ENCODE measurements around the gene PTH.

Gene PTH

DNA sequence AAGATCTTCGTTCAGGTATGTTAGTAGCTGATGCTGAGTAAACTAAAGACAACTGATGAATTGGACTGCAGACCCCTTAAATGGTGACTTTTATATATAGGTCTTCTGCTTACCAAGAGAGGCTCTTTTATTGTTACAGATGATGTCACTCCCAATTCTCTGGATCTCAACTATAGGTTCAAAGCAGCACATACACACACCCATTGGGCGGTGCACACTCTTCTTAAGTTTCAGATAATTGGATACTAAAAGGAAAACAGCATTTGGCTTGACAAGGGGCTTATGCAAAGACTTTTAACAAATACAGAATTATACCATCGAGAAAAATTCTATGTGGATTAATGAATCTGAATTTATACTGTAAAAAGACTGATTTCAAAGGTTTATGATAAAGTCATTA, at the start of gene PTH:
PTH (minus strand) TSS at position 69 of the 400 bp plus-strand sequence. CDS start 3,142 bp downstream, outside the sequence.
- DNase-seq (ENCODE audit: low read depth) = no peak

DNA sequence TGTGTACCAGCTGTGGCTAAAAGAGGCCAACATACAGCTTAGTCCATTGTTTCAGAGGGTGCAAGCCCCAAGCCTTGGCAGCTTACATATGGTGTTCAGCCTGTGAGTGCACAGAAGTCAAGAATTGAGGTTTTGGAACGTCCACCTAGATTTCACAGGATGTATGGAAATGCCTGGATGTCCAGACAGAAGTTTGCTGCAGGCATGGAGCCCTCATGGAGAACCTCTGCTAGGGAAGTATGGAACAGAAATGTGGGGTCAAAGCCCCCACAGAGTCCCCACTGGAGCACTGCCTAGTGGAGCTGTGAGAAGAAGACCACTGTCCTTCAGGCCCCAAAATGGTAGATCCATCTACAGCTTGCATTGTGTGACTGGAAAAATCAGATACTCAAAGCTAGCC, 42.2 kb upstream of the PTH start:
- no peak for DNase-seq (ENCODE audit: low read depth)

DNA sequence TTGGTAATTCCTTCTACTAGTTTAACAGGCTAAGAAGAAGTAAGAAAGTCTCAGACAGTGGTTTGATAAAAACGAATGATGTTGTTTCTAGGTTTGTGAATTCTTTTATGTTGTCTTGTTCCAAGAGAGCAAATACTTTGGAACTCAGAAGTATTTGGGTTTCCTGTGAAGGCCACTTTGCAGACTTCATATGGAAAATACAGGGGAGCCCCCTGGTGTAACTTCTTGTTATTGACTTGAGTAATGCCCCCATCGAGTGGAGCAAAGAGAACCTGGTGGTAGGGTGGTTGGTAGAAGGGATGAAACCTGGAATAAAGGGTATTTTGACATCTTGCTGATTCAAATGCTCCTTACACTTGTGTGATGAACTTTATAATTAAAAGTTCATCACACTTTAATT, 40.0 kb upstream of the PTH start:
- peak; percentile 7 for DNase-seq (ENCODE audit: low read depth)

DNA sequence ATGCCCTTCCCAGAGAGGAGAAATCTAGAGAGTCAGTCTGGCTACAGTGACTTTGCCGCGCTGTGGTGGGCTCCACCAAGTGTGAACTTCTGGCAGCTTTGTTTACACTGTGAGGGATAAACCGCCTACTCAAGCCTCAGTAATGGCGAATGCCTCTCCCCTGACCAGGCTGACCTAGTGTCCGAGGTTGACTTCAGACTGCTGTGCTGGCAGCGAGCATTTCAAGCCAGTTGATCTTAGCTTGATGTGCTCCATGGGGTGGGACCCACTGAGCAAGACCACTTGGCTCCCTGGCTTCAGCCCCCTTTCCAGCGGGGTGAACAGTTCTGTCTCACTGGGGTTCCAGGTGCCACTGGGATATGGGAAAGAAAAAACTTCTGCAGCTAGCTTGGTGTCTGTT, 38.6 kb upstream of the PTH start:
- DNase-seq (ENCODE audit: low read depth) = no peak

- no peak for DNase-seq (ENCODE audit: low read depth)
Measured at GRCh38 chr11:13525257-13525656, 29.5 kb upstream of the PTH start.

GRCh38 chr11:13503393-13503792, 7.6 kb upstream of the PTH start:
- DNase-seq (ENCODE audit: low read depth) = no peak

- DNase-seq (ENCODE audit: low read depth) = no peak
Measured at GRCh38 chr11:13502492-13502891, 6.7 kb upstream of the PTH start.

GRCh38 chr11:13494051-13494450, 1.7 kb downstream of the PTH start:
- DNase-seq (ENCODE audit: low read depth) = no peak

DNA sequence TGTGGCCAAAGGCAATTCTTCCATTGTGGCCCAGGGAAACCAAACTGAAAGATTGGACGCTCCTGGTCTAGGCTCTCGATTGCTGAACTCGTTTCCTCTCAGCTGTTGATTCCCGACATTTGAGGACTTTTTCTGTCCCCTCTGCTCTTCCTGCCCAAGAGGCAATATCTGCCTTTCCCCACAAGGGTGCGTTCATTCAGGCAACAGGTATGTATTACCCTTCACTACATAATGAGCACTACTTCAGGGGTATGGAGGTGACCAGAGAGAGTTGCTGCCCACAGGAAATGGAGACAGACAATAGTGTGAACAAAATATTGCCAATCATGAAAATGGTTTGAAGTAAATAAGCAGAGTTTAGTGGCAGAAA, 8.2 kb downstream of the PTH start:
- DNase-seq (ENCODE audit: low read depth) = no peak

DNA sequence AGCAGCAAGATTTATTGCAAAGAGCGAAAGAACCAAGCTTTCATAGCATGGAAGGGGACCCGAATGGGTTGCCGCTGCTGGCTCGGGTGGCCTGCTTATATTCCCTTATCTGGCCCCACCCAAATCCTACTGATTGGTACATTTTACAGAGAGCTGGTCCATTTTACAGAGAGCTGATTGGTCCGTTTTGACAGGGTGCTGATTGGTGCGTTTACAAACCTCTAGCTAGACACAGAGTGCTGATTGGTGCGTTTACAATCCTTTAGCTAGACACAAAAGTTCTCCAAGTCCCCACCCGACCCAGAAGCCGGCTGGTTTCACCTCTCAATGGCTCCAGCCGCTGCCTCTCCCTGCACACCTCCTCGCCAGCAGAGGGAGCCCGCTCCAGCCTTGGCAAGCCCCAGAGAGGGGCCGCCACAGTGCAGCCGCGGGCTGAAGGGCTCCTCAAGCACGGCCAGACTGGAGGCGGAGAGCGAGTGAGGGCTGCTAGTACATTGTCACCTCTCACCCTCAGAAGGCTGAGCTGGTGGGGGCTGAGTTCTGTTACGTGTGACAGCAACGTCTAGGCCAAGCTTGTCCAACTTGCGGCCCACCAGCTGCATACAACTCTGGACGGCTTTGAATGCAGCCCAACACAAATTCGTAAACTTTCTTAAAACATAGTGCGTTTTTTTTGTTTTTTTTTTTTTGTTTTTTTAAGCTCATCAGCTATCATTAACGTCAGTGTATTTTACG, 8.7 kb downstream of the PTH start:
- no peak for DNase-seq (ENCODE audit: low read depth)

GRCh38 chr11:13480198-13480597, 15.6 kb downstream of the PTH start:
- no peak for DNase-seq (ENCODE audit: low read depth)

- DNase-seq (ENCODE audit: low read depth) = no peak
Measured at GRCh38 chr11:13479688-13480087, 16.1 kb downstream of the PTH start.

DNA sequence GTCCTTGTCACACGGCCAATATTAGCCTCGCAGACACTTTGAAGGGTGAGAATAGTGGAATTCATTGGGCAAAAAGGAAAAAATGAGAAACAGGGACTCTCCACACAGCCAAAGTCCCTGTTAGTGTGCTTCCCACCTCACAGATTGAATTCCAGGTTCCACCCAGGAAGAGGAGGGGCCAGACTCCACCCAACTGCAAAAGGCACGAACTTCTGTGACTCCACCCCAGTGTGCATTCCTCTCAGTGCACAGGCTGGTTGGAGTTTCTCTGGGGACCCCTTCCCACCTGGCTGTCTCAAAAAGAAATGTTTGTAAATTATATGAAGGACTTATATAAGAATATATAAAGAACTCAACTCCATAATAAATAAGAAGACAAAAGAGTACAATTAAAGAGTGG, 20.7 kb downstream of the PTH start:
- no peak for DNase-seq (ENCODE audit: low read depth)

DNA sequence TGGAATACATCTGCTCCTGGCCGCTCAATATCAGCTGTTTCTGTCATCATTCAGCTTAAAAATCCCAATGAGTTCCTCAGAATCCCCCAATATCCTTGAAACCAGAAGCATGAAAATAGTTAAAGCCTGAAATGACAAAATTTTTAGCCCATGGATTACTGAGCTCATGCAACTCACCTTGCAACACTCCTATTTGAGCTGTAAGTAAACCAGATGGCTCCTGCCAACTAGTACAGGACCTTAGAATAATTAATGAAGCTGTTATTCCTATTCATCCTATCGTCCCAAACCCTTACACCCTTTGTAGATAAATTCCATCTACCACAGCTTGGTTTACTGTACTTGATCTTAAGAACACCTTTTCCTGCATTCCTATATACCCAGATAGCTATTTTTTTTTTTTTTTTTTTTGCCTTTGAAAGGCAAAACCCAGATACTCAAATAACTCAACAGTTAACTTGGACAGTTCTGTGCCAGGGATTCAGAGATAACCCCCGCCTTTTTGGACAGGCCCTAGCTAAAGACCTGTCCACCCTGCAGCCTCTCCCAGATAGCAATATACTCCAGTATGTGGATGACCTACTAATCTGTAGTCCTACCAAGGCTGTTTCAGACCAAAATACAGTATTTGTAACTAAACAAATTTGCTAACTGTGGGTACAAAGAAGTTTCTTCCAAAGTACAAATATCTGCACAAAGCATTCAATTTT, 22.6 kb downstream of the PTH start:
- no peak for DNase-seq (ENCODE audit: low read depth)

DNA sequence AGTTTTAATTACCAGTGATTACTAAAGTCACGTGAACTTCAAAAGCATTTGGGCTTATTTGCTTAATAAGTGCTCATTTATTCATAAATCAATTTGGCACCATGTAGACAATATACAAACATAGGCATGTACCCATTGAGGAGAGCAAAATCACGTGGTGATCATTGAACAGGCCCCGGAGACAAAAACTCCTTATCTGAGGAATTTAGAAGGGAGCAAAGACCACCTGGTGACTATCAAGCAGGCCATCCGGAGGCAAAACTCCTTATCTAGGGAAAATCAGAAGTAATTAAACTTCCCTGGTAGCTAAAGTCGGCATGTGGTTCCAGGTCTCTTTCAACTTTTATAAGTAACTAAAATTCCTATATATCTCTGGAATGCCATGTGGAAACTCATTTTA, 27.0 kb downstream of the PTH start:
- no peak for DNase-seq (ENCODE audit: low read depth)

- no peak for DNase-seq (ENCODE audit: low read depth)
Measured at GRCh38 chr11:13465909-13466371, 29.9 kb downstream of the PTH start.

DNA sequence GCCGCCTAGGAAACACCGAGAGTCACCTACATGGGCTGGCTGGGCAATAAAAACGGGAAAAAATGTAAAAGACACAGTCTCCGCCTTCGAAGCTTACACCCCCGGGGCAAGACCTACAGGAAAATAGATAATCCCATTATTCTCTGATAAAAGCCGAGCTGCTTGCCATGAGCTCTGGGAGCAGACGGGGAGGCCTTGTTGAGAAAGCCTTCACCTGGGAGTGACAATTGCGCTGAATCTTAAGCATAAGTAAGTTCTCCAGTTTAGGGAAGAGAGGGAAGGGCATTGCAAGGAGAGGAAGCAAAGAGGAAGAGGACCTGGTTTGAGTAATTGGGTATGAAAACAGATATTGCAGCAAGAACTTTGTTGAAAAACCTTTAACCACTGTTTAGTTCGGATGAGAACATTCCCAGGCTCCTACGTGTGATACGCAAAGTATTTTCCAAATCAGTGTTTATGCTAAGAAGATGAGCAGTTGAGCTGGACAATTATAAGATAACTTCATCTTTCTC, 32.0 kb downstream of the PTH start:
- no peak for DNase-seq (ENCODE audit: low read depth)

DNA sequence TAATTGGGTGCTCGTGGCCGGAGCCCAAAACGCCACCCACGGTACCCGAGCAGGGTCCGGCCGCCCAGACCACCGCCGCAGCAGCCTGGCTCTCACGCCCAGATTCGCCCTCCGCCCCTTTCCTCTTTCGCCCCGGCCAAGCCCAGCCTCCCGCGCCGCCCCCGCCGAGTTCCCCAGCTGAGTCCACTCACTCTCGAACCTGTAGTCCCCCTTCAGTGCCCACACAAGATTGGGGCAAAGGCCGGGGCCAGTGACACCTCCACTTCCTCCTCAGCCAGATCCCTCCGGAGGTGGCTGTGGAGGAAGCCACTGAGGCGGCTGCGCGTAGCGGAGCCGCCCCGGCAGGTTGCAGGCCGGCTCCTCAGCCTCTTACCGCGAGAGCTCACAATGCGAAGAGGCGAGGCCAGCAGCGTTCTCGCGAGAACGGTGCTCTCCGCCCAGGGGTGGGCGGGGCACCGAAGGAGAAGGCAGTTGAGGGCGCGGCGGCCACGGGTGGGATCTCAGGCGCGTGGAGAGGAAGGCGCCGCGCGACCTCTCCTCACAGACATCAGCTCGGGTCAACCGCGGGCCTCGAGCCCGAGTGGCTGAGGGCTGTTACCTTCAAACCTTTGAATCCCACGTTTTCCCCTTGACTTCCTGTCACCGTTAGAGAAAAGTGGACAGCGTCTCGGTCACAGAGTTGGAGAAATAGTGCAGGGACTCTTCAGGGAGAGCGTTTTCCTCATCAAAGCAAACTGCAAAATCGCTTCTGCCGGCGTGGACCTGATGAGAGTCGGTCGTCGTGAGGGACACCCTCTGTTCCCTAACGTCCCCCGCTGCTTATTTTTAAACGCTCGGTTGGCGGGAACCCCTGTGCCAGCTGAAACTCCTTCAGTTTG, 32.7 kb downstream of the PTH start, which contains the start of gene BTBD10:
BTBD10 (minus strand) TSS at position 322 of the 878 bp plus-strand sequence. CDS start 18,098 bp downstream, outside the sequence.
- DNase-seq (ENCODE audit: low read depth) = peak; percentile 82

DNA sequence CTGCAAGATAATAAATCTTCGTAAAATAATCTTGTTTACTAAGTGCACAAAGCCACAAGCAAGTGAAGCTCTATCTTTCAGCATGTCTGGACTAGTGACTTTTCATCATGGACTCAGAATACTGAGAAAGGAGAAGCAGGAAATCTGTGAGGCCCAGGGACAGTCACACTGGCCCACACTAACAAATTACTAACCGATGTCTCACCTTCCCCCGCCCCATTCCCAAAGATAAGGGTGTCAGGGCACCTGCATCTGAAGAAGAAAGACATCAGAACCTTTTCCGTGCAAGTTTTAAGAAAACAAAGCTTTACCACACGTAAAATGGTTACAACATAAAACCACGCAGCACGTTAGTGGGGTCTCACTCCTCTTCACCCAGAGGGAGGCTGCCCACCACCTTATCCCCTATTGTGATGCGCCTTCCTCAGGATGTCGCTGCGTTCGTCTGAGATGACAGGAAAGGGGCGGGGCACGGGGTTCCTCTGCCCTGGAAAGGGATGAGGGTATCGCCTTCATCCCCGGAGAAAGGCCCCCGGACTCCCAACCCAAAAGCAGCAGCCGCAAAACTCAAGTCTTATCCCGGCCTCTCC, 33.4 kb downstream of the PTH start:
- DNase-seq (ENCODE audit: low read depth) = peak; percentile 42

GRCh38 chr11:13461291-13461690, 34.5 kb downstream of the PTH start:
- no peak for DNase-seq (ENCODE audit: low read depth)

DNA sequence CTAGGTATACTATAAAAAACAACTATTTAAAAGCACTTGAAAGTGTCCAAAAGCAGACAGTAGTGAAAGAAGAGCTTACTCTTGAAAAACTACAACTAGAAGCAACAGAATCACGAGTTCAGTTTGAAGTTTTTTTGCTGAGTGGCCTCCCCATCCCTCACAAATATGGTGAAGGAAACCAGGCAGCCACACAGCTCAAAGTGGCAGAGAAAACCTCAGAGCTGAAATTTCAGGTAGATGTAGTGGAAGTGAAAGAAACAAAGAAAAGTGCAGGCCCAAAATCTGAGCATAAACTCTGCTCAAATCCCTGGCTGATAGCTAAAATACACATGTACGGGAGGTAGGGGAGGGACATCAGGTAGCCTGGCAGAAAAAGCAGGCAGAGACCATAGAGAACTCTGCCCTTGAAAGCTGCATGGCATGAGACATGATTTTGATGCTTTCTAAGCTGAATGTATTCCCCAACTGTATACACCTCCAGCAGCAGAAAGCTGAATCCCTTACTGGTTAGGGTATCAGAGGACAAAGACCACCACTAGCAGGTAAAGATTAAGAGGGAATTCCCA, 44.9 kb downstream of the PTH start:
- no peak for DNase-seq (ENCODE audit: low read depth)

DNA sequence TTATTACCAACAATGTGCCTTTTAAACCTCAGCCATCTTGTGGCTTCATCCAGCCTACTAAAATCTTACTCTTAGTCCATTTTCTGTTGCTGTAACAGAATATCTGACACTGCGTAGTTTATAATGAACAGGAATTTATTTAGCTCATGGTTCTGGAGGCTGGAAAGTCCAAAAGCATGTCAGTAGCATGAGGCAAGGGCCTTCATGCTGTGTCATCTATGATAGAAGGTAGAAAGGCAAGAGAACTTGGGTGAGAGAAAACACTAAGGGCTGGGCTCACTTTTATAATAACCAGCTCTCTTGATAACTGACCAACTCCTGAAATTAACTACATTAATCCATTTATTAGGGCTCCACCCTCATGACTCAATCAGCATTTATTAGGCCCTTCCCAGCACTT, 46.3 kb downstream of the PTH start:
- DNase-seq (ENCODE audit: low read depth) = no peak
